B cell (primary cell): ENCODE data around the gene PTPRM. TPM values are rescaled to one million over a fixed set of nuclear protein-coding genes. Genes with fewer than 3 reads are reported as not detected.

Experiments used
- ATAC-seq: fragments of 200-7000 bp; cut with Tn5 transposase; one replicate; pipeline ENCODE4 v1.10.0; 2021; ENCODE audit warnings: low read depth, mild to moderate bottlenecking, moderate number of reproducible peaks, moderate library complexity
- CTCF ChIA-PET: fragments of 350-600 bp; sonication (Branson Sonifier 250); formaldehyde crosslinking; loops from one replicate; lab custom pipeline; 2021; ENCODE audit warnings: antibody characterized with exemption, inconsistent platforms; lab: Charles Lee
- POLR2A ChIA-PET: fragments of 350-600 bp; sonication (Branson Sonifier 250); formaldehyde crosslinking; loops from one replicate; lab custom pipeline; 2021; ENCODE audit warnings: antibody characterized with exemption; lab: Charles Lee
- DNase-seq: peaks from one replicate; pipeline ENCODE4 v3.0.0; 2013
- H2AFZ ChIP-seq: 2 replicates; pipeline ENCODE4 v1.6.1; 2012; ENCODE audit warnings: mild to moderate bottlenecking, low read depth, low read length; ENCODE audit not compliant: insufficient read depth, poor library complexity, severe bottlenecking
- H3K27ac ChIP-seq, 2 donors: 1 replicate in 1 of 2; 2 replicates in 1 of 2; pipeline ENCODE4 v1.5.1; 2012 to 2013; ENCODE audit warnings: low read length in 2 of 2, mild to moderate bottlenecking in 2 of 2, moderate library complexity in 1 of 2
- H3K27me3 ChIP-seq, 4 experiments: fragments of 200-600 bp in 1 of 4; sonication (generic) in 1 of 4; replicated peaks in 1 of 4; 1 replicate in 2 of 4; 2 replicates in 2 of 4; pipeline versions ENCODE4 v1.6.1 to v1.7.0; 2013 to 2016; ENCODE audit warnings: low read length in 3 of 4, mild to moderate bottlenecking in 2 of 4, mixed read lengths in 1 of 4, moderate library complexity in 1 of 4; ENCODE audit not compliant: insufficient read depth in 4 of 4, control insufficient read depth in 3 of 4; ENCODE audit errors: control extremely low read depth in 1 of 4
- H3K36me3 ChIP-seq, 2 experiments: replicated peaks in 1 of 2; 1 replicate in 1 of 2; 2 replicates in 1 of 2; pipeline versions ENCODE4 v1.6.1 to v1.7.1; 2013; ENCODE audit warnings: low read length in 1 of 2; ENCODE audit not compliant: insufficient read depth in 2 of 2, control insufficient read depth in 1 of 2; ENCODE audit errors: control extremely low read depth in 1 of 2, extremely low read depth in 1 of 2
- H3K4me1 ChIP-seq, 2 donors: fragments of 200-600 bp in 1 of 2; sonication (generic) in 1 of 2; 1 replicate in 1 of 2; 2 replicates in 1 of 2; pipeline versions ENCODE4 v1.5.1 to v1.6.1; 2013 to 2017; ENCODE audit warnings: low read length in 2 of 2; ENCODE audit not compliant: control insufficient read depth in 2 of 2, insufficient read depth in 2 of 2
- H3K4me2 ChIP-seq: replicated peaks from 2 replicates; pipeline ENCODE3; 2012; ENCODE audit warnings: mild to moderate bottlenecking, low read depth, low read length; ENCODE audit not compliant: poor library complexity, severe bottlenecking
- H3K4me3 ChIP-seq, 5 experiments: fragments of 200-600 bp in 1 of 5; sonication (generic) in 1 of 5; 1 replicate in 3 of 5; 2 replicates in 2 of 5; pipeline versions ENCODE4 v1.5.1 to v1.7.0; 2011 to 2016; ENCODE audit warnings: low read length in 4 of 5, mild to moderate bottlenecking in 4 of 5, low read depth in 2 of 5, control low read depth in 1 of 5, moderate library complexity in 1 of 5; ENCODE audit not compliant: insufficient read depth in 1 of 5; ENCODE audit errors: control extremely low read depth in 1 of 5, extremely low read depth in 1 of 5
- H3K79me2 ChIP-seq: fragments of 200-600 bp; sonication (generic); one replicate; pipeline ENCODE4 v1.6.0; 2016; ENCODE audit warnings: low read length; ENCODE audit not compliant: control insufficient read depth, insufficient read depth
- H3K9ac ChIP-seq: fragments of 200-600 bp; sonication (generic); 2 replicates; pipeline ENCODE4 v1.6.1; 2017; ENCODE audit warnings: mild to moderate bottlenecking, low read length, moderate library complexity
- H3K9me3 ChIP-seq, 3 donors: one replicate each; pipeline versions ENCODE4 v1.6.1 to v1.7.1; 2013; ENCODE audit warnings: low read length in 2 of 3; ENCODE audit not compliant: control insufficient read depth in 2 of 3, insufficient read depth in 1 of 3; ENCODE audit errors: control extremely low read depth in 1 of 3
- H4K20me1 ChIP-seq: 2 replicates; pipeline ENCODE4 v1.6.0; 2012; ENCODE audit warnings: mild to moderate bottlenecking, low read length; ENCODE audit not compliant: insufficient read depth, control insufficient read depth, poor library complexity, severe bottlenecking
- H3K27ac Mint-ChIP-seq: one replicate; pipeline ENCODE4 v1.8.0; 2021; ENCODE audit warnings: mixed read lengths
- H3K27me3 Mint-ChIP-seq: one replicate; pipeline ENCODE4 v1.8.0; 2021; ENCODE audit warnings: mixed read lengths
- H3K4me1 Mint-ChIP-seq: one replicate; pipeline ENCODE4 v1.8.0; 2021; ENCODE audit warnings: mixed read lengths
- H3K4me3 Mint-ChIP-seq: one replicate; pipeline ENCODE4 v1.8.0; 2021; ENCODE audit warnings: mixed read lengths
- H3K9me3 Mint-ChIP-seq: one replicate; pipeline ENCODE4 v1.8.0; 2022; ENCODE audit warnings: mixed read lengths; ENCODE audit not compliant: insufficient read depth
- CTCF ChIP-seq: fragments of 200-600 bp; IDR thresholded peaks from one replicate; pipeline ENCODE4 v1.8.0; 2022; ENCODE audit warnings: antibody characterized with exemption, mild to moderate bottlenecking
- EZH2 ChIP-seq: IDR thresholded peaks from 2 replicates; pipeline ENCODE4 v1.6.1; 2012; ENCODE audit warnings: borderline replicate concordance, low read depth, mild to moderate bottlenecking, moderate library complexity, low read length; ENCODE audit not compliant: insufficient read depth, poor library complexity, severe bottlenecking
- intact Hi-C: fragments of 100-400 bp; cut with micrococcal nuclease; formaldehyde crosslinking; loops from one replicate; pipeline ENCODE4 v1.10.0; 2022
- polyA plus RNA-seq: library from polyadenylated mRNA; depleted of rRNA; stranded (reverse); fragments of >200 nt; gene quantifications from 2 replicates; pipeline ENCODE4 v1.2.3, GENCODE V29; 2012
- total RNA-seq, 2 donors: library from RNA; stranded (reverse); fragments of 120-200 nt in 1 of 2; gene quantifications; 1 replicate in 1 of 2; 2 replicates in 1 of 2; pipeline versions ENCODE4 v1.2.3 to v1.2.4, GENCODE V29; 2013 to 2022

Gene PTPRM
- total and polyA plus RNA-seq, 2 donors (not counting 1 experiment from before 2014, with no cell fraction given) = 0.20 to 0.89 TPM

GRCh38 chr18:7848054-7848412 is 280.9 kb downstream of the PTPRM start:
- no peak overlapping the region for H2AFZ ChIP-seq
- POLR2A ChIA-PET = no interaction called here
- peaks cover 16% of the 10 kb centered on the region for H3K9me3 Mint-ChIP-seq
- H3K36me3 ChIP-seq = no peaks in the 10 kb centered on the region
- no peaks in the 10 kb centered on the region for H3K27me3 Mint-ChIP-seq
- CTCF ChIA-PET = no interaction called here
- H3K9me3 ChIP-seq = peaks cover 1 to 11% (median 9%) of the 10 kb centered on the region in 3 donors
- no peak overlapping the region for H3K27ac Mint-ChIP-seq
- no peaks in the 10 kb centered on the region for H3K27me3 ChIP-seq
- ATAC-seq (no peak), DNase-seq (no peak)
- no peaks in the 10 kb centered on the region for H3K4me1 ChIP-seq
- intact Hi-C loops = no loop called here
- no peak overlapping the region for H3K4me2 ChIP-seq
- H3K4me3 ChIP-seq = no peak overlapping the region
- H3K79me2 ChIP-seq = no peaks in the 10 kb centered on the region
- TF ChIP-seq EZH2 (no peak), CTCF (no peak)
- no peak overlapping the region for H3K9ac ChIP-seq
- no peak overlapping the region for H3K27ac ChIP-seq
- H4K20me1 ChIP-seq = no peaks in the 10 kb centered on the region
- no peak overlapping the region for H3K4me3 Mint-ChIP-seq
- no peaks in the 10 kb centered on the region for H3K4me1 Mint-ChIP-seq

DNA sequence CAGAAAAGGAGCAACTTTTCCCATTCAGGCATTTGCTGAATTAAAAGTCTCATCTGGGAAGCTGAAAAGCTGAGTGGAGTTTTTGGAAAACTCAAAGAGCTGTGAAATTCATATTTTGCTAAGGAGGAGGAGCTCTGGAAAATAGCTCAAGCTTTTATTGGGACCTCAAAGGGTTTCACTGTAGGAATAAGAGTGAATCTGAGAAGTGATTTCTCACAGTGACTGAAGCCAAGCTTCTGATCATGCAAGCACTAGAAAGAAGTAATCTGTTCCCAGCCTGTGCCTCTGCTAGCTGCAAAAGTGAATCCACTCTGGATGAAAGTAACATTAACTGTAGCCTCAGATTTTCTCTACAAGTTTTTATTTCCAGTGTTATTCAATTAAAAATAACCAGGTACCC is 283.3 kb downstream of the PTPRM start:
- H3K4me3 ChIP-seq = no peak overlapping the region
- no peaks in the 10 kb centered on the region for H4K20me1 ChIP-seq
- H2AFZ ChIP-seq = no peak overlapping the region
- ATAC-seq (no peak), DNase-seq (no peak)
- Mint-ChIP-seq H3K9me3 (peaks cover 9% of the 10 kb centered on the region), H3K4me1 (no peaks in the 10 kb centered on the region), H3K4me3 (no peak overlapping the region), H3K27ac (no peak overlapping the region), H3K27me3 (no peaks in the 10 kb centered on the region)
- no peak overlapping the region for H3K27ac ChIP-seq
- CTCF ChIA-PET = no interaction called here
- H3K4me1 ChIP-seq = no peaks in the 10 kb centered on the region
- no peaks in the 10 kb centered on the region for H3K27me3 ChIP-seq
- peaks cover 0 to 6% (median 3%) of the 10 kb centered on the region in 3 donors for H3K9me3 ChIP-seq
- no peak overlapping the region for H3K4me2 ChIP-seq
- intact Hi-C loops = no loop called here
- no peaks in the 10 kb centered on the region for H3K79me2 ChIP-seq
- TF ChIP-seq CTCF = no peak
- no peak for TF ChIP-seq EZH2
- POLR2A ChIA-PET = no interaction called here
- H3K9ac ChIP-seq = no peak overlapping the region
- no peaks in the 10 kb centered on the region for H3K36me3 ChIP-seq
